Nephron progenitor cell (in vitro differentiated cells): ENCODE results near the gene ZSWIM9.

Source experiments
- DNase-seq: peaks from one replicate; pipeline ENCODE4 v3.0.0; 2021
- H3K27ac Mint-ChIP-seq: 2 replicates; pipeline ENCODE4 v1.8.0; 2021; ENCODE audit warnings: mild to moderate bottlenecking, moderate library complexity, mixed read lengths
- H3K27me3 Mint-ChIP-seq: 2 replicates; pipeline ENCODE4 v1.8.0; 2021; ENCODE audit warnings: mild to moderate bottlenecking, low read depth, mixed read lengths; ENCODE audit not compliant: poor library complexity
- H3K36me3 Mint-ChIP-seq: 2 replicates; pipeline ENCODE4 v1.8.0; 2021; ENCODE audit warnings: low read depth, mixed read lengths
- H3K4me1 Mint-ChIP-seq: 2 replicates; pipeline ENCODE4 v1.8.0; 2021; ENCODE audit warnings: mixed read lengths
- H3K4me3 Mint-ChIP-seq: 2 replicates; pipeline ENCODE4 v1.8.0; 2021; ENCODE audit warnings: mild to moderate bottlenecking, moderate library complexity, mixed read lengths
- H3K9me3 Mint-ChIP-seq: 2 replicates; pipeline ENCODE4 v1.8.0; 2021; ENCODE audit warnings: mild to moderate bottlenecking, moderate library complexity, mixed read lengths
- TF ChIP-seq, protein P1 (sequence below): fragments of 200-600 bp; sonication (generic); IDR thresholded peaks from 2 replicates; pipeline ENCODE4 v1.5.0; 2021; ENCODE audit warnings: antibody characterized with exemption

ZSWIM9 gene

DNA sequence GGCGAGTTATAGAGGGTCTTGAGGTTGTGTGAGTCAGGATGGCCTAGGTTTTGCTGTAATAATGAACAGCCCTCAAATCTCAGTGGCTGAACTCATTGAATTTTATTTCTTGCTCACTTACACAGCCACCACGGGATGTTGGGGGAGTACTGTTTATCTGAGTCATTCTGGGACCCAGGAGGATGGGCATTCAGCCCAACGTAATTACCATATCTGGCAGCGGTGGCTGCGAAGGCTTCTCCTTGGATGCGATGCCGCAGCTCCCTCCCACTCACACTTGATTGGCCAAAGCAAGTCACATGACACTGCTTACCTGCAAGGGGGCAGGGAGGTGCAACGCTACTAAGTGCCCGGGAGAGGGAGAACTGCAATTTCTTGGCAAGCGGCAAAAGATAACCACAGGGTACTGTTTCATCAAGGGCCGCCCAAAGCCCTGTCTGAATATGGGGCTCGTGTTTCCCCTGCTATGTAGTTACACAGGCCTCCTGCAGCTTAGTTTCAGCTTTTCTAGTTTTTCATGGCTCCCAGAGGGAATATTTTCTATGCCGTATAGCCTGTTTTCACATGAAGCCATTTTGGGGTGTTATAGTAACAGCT lies 19.9 kb downstream of the ZSWIM9 start:
- TF ChIP-seq, protein P1, sequence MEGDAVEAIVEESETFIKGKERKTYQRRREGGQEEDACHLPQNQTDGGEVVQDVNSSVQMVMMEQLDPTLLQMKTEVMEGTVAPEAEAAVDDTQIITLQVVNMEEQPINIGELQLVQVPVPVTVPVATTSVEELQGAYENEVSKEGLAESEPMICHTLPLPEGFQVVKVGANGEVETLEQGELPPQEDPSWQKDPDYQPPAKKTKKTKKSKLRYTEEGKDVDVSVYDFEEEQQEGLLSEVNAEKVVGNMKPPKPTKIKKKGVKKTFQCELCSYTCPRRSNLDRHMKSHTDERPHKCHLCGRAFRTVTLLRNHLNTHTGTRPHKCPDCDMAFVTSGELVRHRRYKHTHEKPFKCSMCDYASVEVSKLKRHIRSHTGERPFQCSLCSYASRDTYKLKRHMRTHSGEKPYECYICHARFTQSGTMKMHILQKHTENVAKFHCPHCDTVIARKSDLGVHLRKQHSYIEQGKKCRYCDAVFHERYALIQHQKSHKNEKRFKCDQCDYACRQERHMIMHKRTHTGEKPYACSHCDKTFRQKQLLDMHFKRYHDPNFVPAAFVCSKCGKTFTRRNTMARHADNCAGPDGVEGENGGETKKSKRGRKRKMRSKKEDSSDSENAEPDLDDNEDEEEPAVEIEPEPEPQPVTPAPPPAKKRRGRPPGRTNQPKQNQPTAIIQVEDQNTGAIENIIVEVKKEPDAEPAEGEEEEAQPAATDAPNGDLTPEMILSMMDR: peak; percentile 37
- H3K9me3 Mint-ChIP-seq: peaks cover 27% of the 10 kb centered on the region
- H3K36me3 Mint-ChIP-seq: peaks cover 70% of the 10 kb centered on the region
- H3K27ac Mint-ChIP-seq: no peak overlapping the region
- no peaks in the 10 kb centered on the region for H3K27me3 Mint-ChIP-seq
- DNase-seq: peak; percentile 57
- H3K4me1 Mint-ChIP-seq: no peaks in the 10 kb centered on the region
- H3K4me3 Mint-ChIP-seq: no peak overlapping the region

DNA sequence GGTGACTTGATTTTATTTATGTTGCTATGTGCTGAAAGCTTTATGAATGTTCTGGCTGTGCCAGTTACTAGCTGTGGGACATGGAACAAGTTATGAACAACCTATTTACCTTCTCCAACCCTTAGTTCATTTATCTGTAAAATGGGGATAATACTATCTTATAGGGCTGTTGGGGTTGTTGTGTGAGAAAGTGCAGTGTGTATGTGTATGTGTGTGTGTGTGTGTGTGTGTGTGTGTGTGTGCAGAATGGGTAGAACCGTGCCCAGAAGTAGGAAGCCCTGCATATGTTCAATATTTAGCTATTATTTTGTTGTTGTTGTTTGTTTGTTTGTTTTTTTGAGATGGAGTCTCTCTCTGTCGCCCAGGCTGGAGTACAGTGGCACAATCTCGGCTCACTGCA lies 20.4 kb downstream of the ZSWIM9 start:
- H3K36me3 Mint-ChIP-seq: peaks cover 70% of the 10 kb centered on the region
- DNase-seq: no peak
- H3K4me1 Mint-ChIP-seq: no peaks in the 10 kb centered on the region
- TF ChIP-seq, protein P1: no peak
- no peaks in the 10 kb centered on the region for H3K27me3 Mint-ChIP-seq
- no peak overlapping the region for H3K4me3 Mint-ChIP-seq
- no peak overlapping the region for H3K27ac Mint-ChIP-seq
- H3K9me3 Mint-ChIP-seq: peaks cover 27% of the 10 kb centered on the region

DNA sequence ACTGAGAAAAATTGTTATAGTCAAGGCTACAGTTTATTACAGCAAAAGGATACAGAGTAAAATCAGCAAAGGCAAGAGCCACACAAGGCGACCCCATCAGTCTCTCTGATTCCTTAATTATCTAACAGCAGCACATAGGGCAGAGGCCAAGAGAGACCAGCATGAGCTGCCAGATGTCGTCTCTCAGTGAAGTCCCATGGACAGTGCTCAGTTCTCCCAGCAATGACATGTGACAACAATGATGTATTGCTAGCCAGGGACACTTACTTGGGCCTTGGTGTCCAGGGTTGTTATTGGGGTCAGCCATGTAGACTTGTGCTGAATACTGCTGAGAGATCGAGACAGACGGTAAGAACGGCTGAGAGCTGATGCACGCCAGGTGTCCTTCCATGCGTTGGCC lies 22.3 kb downstream of the ZSWIM9 start:
- DNase-seq: no peak
- peaks cover 74% of the 10 kb centered on the region for H3K36me3 Mint-ChIP-seq
- no peak overlapping the region for H3K4me3 Mint-ChIP-seq
- peaks cover 25% of the 10 kb centered on the region for H3K9me3 Mint-ChIP-seq
- H3K27ac Mint-ChIP-seq: no peak overlapping the region
- TF ChIP-seq, protein P1: no peak
- peaks cover 8% of the 10 kb centered on the region for H3K4me1 Mint-ChIP-seq
- H3K27me3 Mint-ChIP-seq: no peaks in the 10 kb centered on the region

DNA sequence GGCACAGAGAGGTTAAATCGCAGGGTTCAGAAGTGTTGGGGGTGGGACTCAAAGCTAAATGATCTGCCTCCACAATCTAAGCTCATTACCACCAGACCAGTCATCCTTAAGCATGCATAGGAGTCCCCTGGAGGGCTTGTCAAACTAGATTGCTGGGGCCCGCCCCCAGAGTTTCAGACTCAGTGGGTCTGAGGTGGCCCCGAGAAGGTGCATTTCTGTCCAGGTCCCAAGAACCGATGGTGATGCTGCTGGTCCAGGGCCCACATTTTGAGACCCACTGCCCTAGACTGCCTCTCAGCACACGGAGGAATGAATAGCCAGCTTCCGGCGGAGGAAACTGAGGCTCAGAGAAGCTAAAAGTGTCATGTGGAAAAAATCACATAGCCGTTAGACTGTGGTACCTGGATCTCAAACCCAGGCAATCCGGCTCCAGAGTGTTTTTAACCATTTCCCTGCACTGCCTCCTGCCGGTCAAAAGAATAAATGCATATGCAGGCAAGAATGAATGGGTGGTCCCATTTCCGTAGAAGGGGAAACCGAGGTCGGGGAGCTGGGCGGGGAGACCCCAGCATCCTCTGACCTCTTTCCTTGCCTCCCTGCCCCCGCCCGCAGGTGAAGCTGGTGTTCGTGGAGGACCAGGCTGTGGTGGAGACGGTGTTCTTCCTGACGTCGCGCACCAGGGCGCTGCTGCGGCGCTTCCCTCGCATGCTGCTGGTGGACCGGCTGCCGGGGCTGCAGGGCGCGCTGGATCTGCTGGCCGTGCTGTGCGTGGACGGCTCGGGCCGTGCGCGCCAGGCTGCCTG lies 23.8 kb downstream of the ZSWIM9 start:
- TF ChIP-seq, protein P1: peak; percentile 39
- Mint-ChIP-seq H3K27me3 (no peaks in the 10 kb centered on the region), H3K4me1 (peaks cover 8% of the 10 kb centered on the region), H3K9me3 (peaks cover 12% of the 10 kb centered on the region), H3K27ac (no peak overlapping the region), H3K4me3 (no peak overlapping the region), H3K36me3 (peaks cover 59% of the 10 kb centered on the region)
- peak; percentile 16 for DNase-seq

DNA sequence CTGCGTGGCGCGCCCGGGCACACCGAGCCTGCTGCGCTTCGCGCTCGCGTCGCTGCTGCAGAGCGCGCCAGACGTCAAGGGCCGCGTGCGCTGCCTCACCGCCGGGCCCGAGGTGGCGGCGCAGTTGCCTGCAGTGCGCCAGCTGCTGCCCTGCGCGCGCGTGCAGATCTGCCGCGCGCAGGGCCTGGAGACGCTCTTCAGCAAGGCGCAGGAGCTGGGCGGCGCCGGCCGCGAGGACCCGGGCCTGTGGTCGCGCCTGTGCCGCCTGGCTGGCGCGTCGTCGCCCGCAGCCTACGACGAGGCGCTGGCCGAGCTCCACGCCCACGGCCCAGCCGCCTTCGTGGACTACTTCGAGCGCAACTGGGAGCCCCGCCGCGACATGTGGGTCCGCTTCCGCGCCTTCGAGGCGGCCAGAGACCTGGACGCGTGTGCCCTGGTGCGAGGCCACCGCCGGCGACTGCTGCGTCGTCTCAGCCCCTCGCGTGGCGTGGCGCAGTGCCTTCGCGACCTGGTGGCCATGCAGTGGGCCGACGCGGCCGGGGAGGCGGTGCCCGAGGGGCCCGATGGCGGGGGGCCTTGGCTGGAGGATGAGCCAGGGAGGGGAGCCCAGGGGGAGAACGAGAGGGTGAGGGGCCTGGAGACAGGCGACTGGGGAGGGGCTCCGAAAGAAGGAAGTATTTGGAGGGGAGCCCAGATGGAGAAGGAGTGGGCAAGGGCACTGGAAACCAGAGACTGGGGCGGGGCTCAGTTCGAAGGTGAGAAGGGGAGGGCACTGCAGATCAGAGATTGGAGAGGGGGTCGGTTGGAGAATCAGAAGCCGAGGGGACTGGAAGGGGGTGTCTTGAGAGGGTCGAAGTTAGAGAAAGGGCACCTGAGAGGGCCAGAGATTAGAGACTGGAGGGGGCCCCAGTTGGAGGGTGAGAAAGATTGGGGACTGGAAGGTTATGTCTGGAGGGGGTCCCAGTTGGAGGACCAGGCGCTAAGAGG lies 24.7 kb downstream of the ZSWIM9 start:
- TF ChIP-seq, protein P1: no peak
- Mint-ChIP-seq H3K4me3 (no peak overlapping the region), H3K36me3 (peaks cover 50% of the 10 kb centered on the region), H3K4me1 (peaks cover 8% of the 10 kb centered on the region), H3K27me3 (no peaks in the 10 kb centered on the region), H3K9me3 (peaks cover 6% of the 10 kb centered on the region), H3K27ac (no peak overlapping the region)
- DNase-seq: no peak
